A673 (cell line): ENCODE data around the gene ELAPOR1. TPM values are rescaled to one million over a fixed set of nuclear protein-coding genes. Genes with fewer than 3 reads are reported as not detected.
A peak's percentile ranks its signal among the peaks of the same experiment; 100 is the strongest.
"Not testable (repeated sequence)": the region's sequence is repeated elsewhere in the genome, so short reads cannot be mapped to it uniquely, and the experiment has no call there.

ENCODE experiments used
- BruUV-seq: library from RNA; stranded (reverse); fragments of 400-500 nt; replicated peaks from 2 replicates; lab custom pipeline; 2021; lab: Mats Ljungman, UMichigan
- CTCF ChIA-PET: fragments of 300-600 bp; sonication (Branson Sonifier 250); formaldehyde crosslinking; loops from one replicate; lab custom pipeline; 2022; ENCODE audit warnings: antibody characterized with exemption; lab: Charles Lee
- POLR2A ChIA-PET: fragments of 300-600 bp; sonication (Branson Sonifier 250); formaldehyde crosslinking; loops from one replicate; lab custom pipeline; 2022; ENCODE audit warnings: antibody characterized with exemption; ENCODE audit not compliant: low non-redundant PET; lab: Charles Lee
- DNase-seq: peaks from one replicate; pipeline ENCODE4 v3.0.0-alpha.2; 2015; ENCODE audit warnings: low spot score
- H3K27ac ChIP-seq: fragments of 200-600 bp; sonication (generic); 2 replicates; pipeline ENCODE4 v1.5.1; 2016; ENCODE audit warnings: mixed run types, low read depth, mild to moderate bottlenecking, mixed read lengths, antibody characterized with exemption, low read length; ENCODE audit not compliant: poor library complexity, severe bottlenecking
- H3K27me3 ChIP-seq: fragments of 200-600 bp; sonication (generic); replicated peaks from 2 replicates; pipeline ENCODE4 v1.6.1; 2017; ENCODE audit warnings: mixed run types, low read depth, mild to moderate bottlenecking, mixed read lengths, antibody characterized with exemption, low read length; ENCODE audit not compliant: insufficient read depth, poor library complexity
- H3K36me3 ChIP-seq: fragments of 200-600 bp; sonication (generic); 2 replicates; pipeline ENCODE4 v1.6.1; 2016; ENCODE audit warnings: mixed run types, mild to moderate bottlenecking, mixed read lengths, antibody characterized with exemption, low read length; ENCODE audit not compliant: insufficient read depth, poor library complexity, severe bottlenecking
- H3K4me1 ChIP-seq: fragments of 200-600 bp; sonication (generic); 2 replicates; pipeline ENCODE4 v1.6.1; 2017; ENCODE audit warnings: mixed run types, mild to moderate bottlenecking, mixed read lengths, antibody characterized with exemption, low read length; ENCODE audit not compliant: insufficient read depth, poor library complexity, severe bottlenecking
- H3K4me3 ChIP-seq: fragments of 200-600 bp; sonication (generic); 2 replicates; pipeline ENCODE4 v1.5.1; 2016; ENCODE audit warnings: low read depth, mixed run types, mild to moderate bottlenecking, mixed read lengths, low read length; ENCODE audit not compliant: poor library complexity, severe bottlenecking
- H3K9me3 ChIP-seq: fragments of 200-600 bp; sonication (generic); 2 replicates; pipeline ENCODE4 v1.6.1; 2016; ENCODE audit warnings: mixed run types, low read depth, mild to moderate bottlenecking, mixed read lengths, antibody characterized with exemption, low read length; ENCODE audit not compliant: poor library complexity, severe bottlenecking
- CTCF ChIP-seq: fragments of 300-800, 200-600 bp; sonication (generic); conservative IDR thresholded peaks from 2 replicates; pipeline ENCODE4 v1.5.1; 2017; ENCODE audit warnings: low read depth, mild to moderate bottlenecking, antibody characterized with exemption, low read length, moderate library complexity, mixed read lengths
- EZH2 ChIP-seq: fragments of 200-600 bp; sonication (generic); IDR thresholded peaks from 2 replicates; pipeline ENCODE4 v1.6.1; 2017; ENCODE audit warnings: borderline replicate concordance, low read depth, mild to moderate bottlenecking, mixed read lengths, antibody characterized with exemption, low read length; ENCODE audit not compliant: poor library complexity, severe bottlenecking
- intact Hi-C: fragments of 100-400 bp; cut with micrococcal nuclease; formaldehyde crosslinking; loops from one replicate; pipeline ENCODE4 v1.10.0; 2022; ENCODE audit not compliant: unreplicated experiment
- total RNA-seq: library from RNA; stranded (reverse); gene quantifications from 2 replicates; pipeline ENCODE4 v1.2.3, GENCODE V29; 2021

Gene ELAPOR1
- total RNA-seq, 1 experiment from 2014 or later = 0.24 TPM

GRCh38 chr1:109140392-109140791, 26.5 kb downstream of the ELAPOR1 start:
- Histone ChIP-seq H3K36me3 (no peaks in the 10 kb centered on the region), H3K27me3 (no peaks in the 10 kb centered on the region), H3K27ac (no peak overlapping the region), H3K4me1 (no peaks in the 10 kb centered on the region), H3K9me3 (no peaks in the 10 kb centered on the region), H3K4me3 (no peak overlapping the region)
- CTCF ChIA-PET = no interaction called here
- intact Hi-C loops = no loop called here
- no TSS peak for BruUV-seq
- POLR2A ChIA-PET = no interaction called here
- TF ChIP-seq EZH2 (no peak), CTCF (no peak)
- no peak for DNase-seq

DNA sequence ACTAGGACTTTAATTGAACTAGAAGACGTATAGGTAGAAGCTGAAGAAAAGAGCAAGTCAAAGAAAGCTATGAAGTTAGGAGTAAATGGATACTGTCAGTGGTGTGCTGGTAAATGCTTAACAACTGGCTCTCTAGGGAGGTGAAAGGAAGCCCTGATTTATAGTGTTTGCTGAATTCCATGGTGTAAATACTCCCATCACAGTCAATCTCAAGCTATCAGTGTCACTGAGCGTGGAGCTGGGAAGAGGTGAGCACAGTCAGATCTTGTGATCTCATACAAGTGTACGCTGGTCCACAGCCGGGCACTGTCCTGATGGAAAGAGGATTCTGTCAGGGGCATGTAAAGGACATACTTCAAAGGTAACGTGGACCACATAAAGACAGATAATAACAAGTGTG, 28.3 kb downstream of the ELAPOR1 start:
- Histone ChIP-seq H3K4me3 (no peak overlapping the region), H3K9me3 (no peaks in the 10 kb centered on the region), H3K27me3 (no peaks in the 10 kb centered on the region), H3K4me1 (no peaks in the 10 kb centered on the region), H3K36me3 (no peaks in the 10 kb centered on the region), H3K27ac (no peak overlapping the region)
- DNase-seq = no peak
- intact Hi-C loops = no loop called here
- TF ChIP-seq CTCF (no peak), EZH2 (no peak)
- ChIA-PET CTCF (interaction anchor here (0.6 kb wide), 1 partner anchor 84 kb away, joined by 3 read pairs; no protein-coding TSS in a partner anchor), POLR2A (no interaction called here)
- BruUV-seq = no TSS peak

GRCh38 chr1:109142725-109143124, 28.8 kb downstream of the ELAPOR1 start:
- POLR2A ChIA-PET, H3K36me3 ChIP-seq, H3K27me3 ChIP-seq, DNase-seq, CTCF ChIA-PET, H3K4me3 ChIP-seq, intact Hi-C loops, BruUV-seq, H3K27ac ChIP-seq, H3K9me3 ChIP-seq, H3K4me1 ChIP-seq: not testable (repeated sequence)

DNA sequence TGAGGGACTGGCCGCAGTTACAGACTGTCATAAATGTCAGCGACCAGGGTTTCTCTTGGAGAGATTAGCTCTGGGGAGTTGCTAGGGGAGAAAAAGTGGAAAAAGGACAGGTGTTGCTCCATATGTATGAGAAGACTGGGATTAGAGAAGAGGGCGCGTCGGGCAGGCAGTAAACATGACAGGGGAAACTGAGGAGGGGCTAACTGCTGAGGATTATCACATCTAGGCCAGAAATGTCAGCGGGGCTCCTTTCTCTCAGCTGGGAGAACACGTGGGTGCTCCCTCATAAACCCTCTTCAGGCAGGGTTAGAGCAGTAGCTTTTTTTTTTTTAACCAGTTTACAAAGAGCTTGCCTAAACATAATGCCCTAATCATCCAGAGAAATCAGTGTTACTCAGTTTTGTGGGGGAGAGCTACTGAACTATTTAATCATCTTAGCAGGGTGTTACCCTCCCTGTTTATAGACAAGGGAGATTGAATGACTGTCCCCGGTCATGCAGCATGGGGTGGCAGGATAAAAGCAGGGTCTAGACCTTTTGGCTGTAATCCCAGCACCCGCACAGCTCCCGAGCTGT, 35.2 kb downstream of the ELAPOR1 start:
- no peak for TF ChIP-seq EZH2
- no peak for TF ChIP-seq CTCF
- peak; percentile 53 for DNase-seq
- H3K36me3 ChIP-seq = no peaks in the 10 kb centered on the region
- BruUV-seq = no TSS peak
- H3K9me3 ChIP-seq = no peaks in the 10 kb centered on the region
- peaks cover 22% of the 10 kb centered on the region for H3K4me1 ChIP-seq
- intact Hi-C loops = no loop called here
- H3K27me3 ChIP-seq = no peaks in the 10 kb centered on the region
- H3K27ac ChIP-seq = no peak overlapping the region
- ChIA-PET CTCF (interaction anchor here (0.6 kb wide), 1 partner anchor 91 kb away, joined by 8 read pairs; no protein-coding TSS in a partner anchor), POLR2A (no interaction called here)
- no peak overlapping the region for H3K4me3 ChIP-seq
